Gastroesophageal sphincter (tissue), 4 donors: ENCODE measurements around the gene RUSF1. TPM values are rescaled to one million over a fixed set of nuclear protein-coding genes. Genes with fewer than 3 reads are reported as not detected.

Experiments used
- ATAC-seq: fragments of 150-250 bp; one replicate; pipeline ENCODE4 v1.9.1; 2016; ENCODE audit warnings: mild to moderate bottlenecking, moderate library complexity
- H3K27ac ChIP-seq, 4 donors: fragments of 200-600 bp; sonication (generic) in 3 of 4; 1 replicate in 3 of 4; 2 replicates in 1 of 4; pipeline ENCODE4 v1.5.1; 2016 to 2019
- H3K27me3 ChIP-seq: fragments of 200-600 bp; sonication (generic); one replicate; pipeline ENCODE4 v1.5.1; 2019
- H3K36me3 ChIP-seq, 2 donors: fragments of 200-600 bp; sonication (generic); one replicate each; pipeline ENCODE4 v1.5.1; 2019; ENCODE audit warnings: control low read depth in 1 of 2
- H3K4me1 ChIP-seq, 3 donors: fragments of 200-600 bp; sonication (generic); 1 replicate in 2 of 3; 2 replicates in 1 of 3; pipeline ENCODE4 v1.5.1; 2016 to 2019; ENCODE audit warnings: control low read depth in 2 of 3
- H3K4me3 ChIP-seq, 2 donors: fragments of 200-600 bp; sonication (generic); one replicate each; pipeline ENCODE4 v1.5.1; 2019; ENCODE audit warnings: mild to moderate bottlenecking in 1 of 2, moderate library complexity in 1 of 2
- H3K9me3 ChIP-seq, 3 donors: fragments of 200-600 bp; sonication (generic); one replicate each; pipeline ENCODE4 v1.5.1; 2017 to 2019; ENCODE audit warnings: control low read depth in 2 of 3
- EP300 ChIP-seq: sonication (generic); formaldehyde crosslinking; IDR thresholded peaks from one replicate; pipeline ENCODE4 v1.6.1; 2017; ENCODE audit warnings: antibody characterized with exemption, mild to moderate bottlenecking
- POLR2A ChIP-seq, 2 donors: fragments of 450-650 bp; IDR thresholded peaks; one replicate each; pipeline ENCODE4 v1.6.1; 2017; ENCODE audit warnings: antibody characterized with exemption in 2 of 2, mild to moderate bottlenecking in 2 of 2, moderate library complexity in 1 of 2
- POLR2AphosphoS5 ChIP-seq: sonication (generic); formaldehyde crosslinking; IDR thresholded peaks from one replicate; pipeline ENCODE4 v1.6.1; 2017; ENCODE audit warnings: antibody characterized with exemption
- WGBS, 2 donors: methylation state at CpG; one replicate each; pipeline ENCODE4 v1.1.5; 2018; ENCODE audit warnings: low coverage in 1 of 2; 5-methylcytosine and 5-hydroxymethylcytosine counted together
- total RNA-seq, 4 donors: library from RNA; depleted of rRNA; stranded (reverse); fragments of >200 nt; gene quantifications; one replicate each; pipeline ENCODE4 v1.1.0, GENCODE V29; 2016
- TF ChIP-seq, protein P1 (sequence below), 4 experiments: fragments of 200-600 bp in 2 of 4; fragments of 450-650 bp in 2 of 4; sonication (generic) in 1 of 4; IDR thresholded peaks; one replicate each; pipeline ENCODE4 v1.5.1; 2017 to 2019; ENCODE audit warnings: antibody characterized with exemption in 4 of 4, mild to moderate bottlenecking in 2 of 4, moderate library complexity in 2 of 4

The RUSF1 gene
- total RNA-seq, 4 donors from 2014 or later, result 31.4 to 49.7 (median 43.3) TPM

GRCh38 chr16:31440516-31441184, 67.5 kb downstream of the RUSF1 start:
- Histone ChIP-seq H3K4me1 (peaks cover 0 to 18% (median 0%) of the 10 kb centered on the region in 3 donors), H3K27ac (no peak overlapping the region), H3K36me3 (peaks cover 0 to 12% of the 10 kb centered on the region in 2 donors), H3K27me3 (no peaks in the 10 kb centered on the region), H3K9me3 (no peaks in the 10 kb centered on the region), H3K4me3 (no peak overlapping the region)
- ATAC-seq, result no peak
- TF ChIP-seq, protein P1, sequence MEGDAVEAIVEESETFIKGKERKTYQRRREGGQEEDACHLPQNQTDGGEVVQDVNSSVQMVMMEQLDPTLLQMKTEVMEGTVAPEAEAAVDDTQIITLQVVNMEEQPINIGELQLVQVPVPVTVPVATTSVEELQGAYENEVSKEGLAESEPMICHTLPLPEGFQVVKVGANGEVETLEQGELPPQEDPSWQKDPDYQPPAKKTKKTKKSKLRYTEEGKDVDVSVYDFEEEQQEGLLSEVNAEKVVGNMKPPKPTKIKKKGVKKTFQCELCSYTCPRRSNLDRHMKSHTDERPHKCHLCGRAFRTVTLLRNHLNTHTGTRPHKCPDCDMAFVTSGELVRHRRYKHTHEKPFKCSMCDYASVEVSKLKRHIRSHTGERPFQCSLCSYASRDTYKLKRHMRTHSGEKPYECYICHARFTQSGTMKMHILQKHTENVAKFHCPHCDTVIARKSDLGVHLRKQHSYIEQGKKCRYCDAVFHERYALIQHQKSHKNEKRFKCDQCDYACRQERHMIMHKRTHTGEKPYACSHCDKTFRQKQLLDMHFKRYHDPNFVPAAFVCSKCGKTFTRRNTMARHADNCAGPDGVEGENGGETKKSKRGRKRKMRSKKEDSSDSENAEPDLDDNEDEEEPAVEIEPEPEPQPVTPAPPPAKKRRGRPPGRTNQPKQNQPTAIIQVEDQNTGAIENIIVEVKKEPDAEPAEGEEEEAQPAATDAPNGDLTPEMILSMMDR (IDR thresholded peaks at IDR 0.05), result no peak
- TF ChIP-seq POLR2A (IDR thresholded peaks at IDR 0.05), result no peak
- no peak for TF ChIP-seq POLR2AphosphoS5
- no peak for TF ChIP-seq EP300
- 45 to 57% methylated on average over 4 of the region's 4 CpGs for WGBS, 2 donors

DNA sequence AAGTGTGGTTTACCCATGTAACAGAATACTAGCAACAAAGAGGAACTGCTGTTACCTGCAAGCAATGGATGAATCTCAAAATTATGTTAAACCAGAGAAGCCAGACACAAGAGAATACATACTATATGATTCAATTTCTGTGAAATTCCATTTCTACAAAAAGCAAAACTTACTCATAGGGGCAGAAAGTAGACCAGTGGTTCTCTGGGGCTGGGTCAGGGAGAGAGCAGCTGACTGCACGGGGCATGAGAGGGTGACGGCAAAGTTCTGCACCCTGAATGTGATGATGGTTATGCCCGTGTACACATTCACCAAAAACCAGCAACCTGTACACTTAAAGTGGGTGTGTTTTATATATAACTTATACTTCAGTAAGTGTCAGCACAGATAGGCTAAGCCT, 68.7 kb downstream of the RUSF1 start:
- Histone ChIP-seq H3K27me3 (no peaks in the 10 kb centered on the region), H3K9me3 (no peaks in the 10 kb centered on the region), H3K4me3 (no peak overlapping the region), H3K36me3 (peaks cover 0 to 14% of the 10 kb centered on the region in 2 donors), H3K27ac (no peak overlapping the region), H3K4me1 (peaks cover 0 to 18% (median 0%) of the 10 kb centered on the region in 3 donors)
- 74 to 83% methylated on average over 3 of the region's 3 CpGs for WGBS, 2 donors
- TF ChIP-seq EP300, result no peak
- no peak for ATAC-seq

Other genes starting within 250 kb of the RUSF1 start
- gene ITGAM, start 248.4 kb downstream of the RUSF1 start, total RNA-seq, result 10 to 100 TPM in 2 of 4 donors, 1 to 10 TPM in 2; 5.4 to 21.4 (median 12.7) TPM
- 1 to 10 TPM; 1.2 to 7.5 (median 2.4) TPM for gene ITGAX, start 153.2 kb downstream of the RUSF1 start, total RNA-seq
- gene ITGAD, start 115.1 kb downstream of the RUSF1 start, total RNA-seq, result under 1 TPM in 1 of 4 donors, not detected in 3; 0.27 TPM
- gene COX6A2, start 80.0 kb downstream of the RUSF1 start, total RNA-seq, result not detected
- gene ZNF843, start 65.6 kb downstream of the RUSF1 start, total RNA-seq, result 1 to 10 TPM in 3 of 4 donors, under 1 TPM in 1; 0.62 to 1.6 (median 1.3) TPM
- gene ARMC5, start 48.9 kb downstream of the RUSF1 start, total RNA-seq, result 10 to 100 TPM in 1 of 4 donors, 1 to 10 TPM in 3; 4.7 to 14.2 (median 8.7) TPM
- gene TGFB1I1, start 36.2 kb downstream of the RUSF1 start, total RNA-seq, result 100 to 1,000 TPM; 157 to 438 (median 211) TPM
- gene SLC5A2, start 25.3 kb downstream of the RUSF1 start, total RNA-seq, result not detected
- not detected for gene AHSP, start 19.5 kb upstream of the RUSF1 start, total RNA-seq